ENCODE results near the gene SPDYE5.
"Not testable (repeated sequence)": the region's sequence is repeated elsewhere in the genome, so short reads cannot be mapped to it uniquely, and the experiment has no call there.

DNA sequence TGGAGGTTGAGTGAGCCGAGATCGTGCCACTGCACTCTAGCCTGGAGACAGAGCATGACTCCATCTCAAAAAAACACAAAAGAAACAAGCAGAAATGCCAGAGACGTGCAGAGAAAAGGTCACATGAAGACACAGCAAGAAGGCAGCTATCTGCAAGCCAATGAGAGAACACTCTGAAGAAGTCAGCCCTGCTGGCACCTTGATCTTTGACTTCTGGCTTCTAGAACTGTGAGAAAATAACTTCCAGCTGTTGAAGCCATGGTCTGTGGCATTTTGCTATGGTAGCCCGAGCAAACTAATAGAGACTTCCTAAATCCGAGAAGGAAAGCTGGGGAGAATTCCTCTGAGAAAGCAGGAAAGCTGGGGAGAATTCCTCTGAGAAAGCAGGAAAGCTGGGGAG lies 42.2 kb upstream of the SPDYE5 start:
- TF ChIP-seq, protein P1, sequence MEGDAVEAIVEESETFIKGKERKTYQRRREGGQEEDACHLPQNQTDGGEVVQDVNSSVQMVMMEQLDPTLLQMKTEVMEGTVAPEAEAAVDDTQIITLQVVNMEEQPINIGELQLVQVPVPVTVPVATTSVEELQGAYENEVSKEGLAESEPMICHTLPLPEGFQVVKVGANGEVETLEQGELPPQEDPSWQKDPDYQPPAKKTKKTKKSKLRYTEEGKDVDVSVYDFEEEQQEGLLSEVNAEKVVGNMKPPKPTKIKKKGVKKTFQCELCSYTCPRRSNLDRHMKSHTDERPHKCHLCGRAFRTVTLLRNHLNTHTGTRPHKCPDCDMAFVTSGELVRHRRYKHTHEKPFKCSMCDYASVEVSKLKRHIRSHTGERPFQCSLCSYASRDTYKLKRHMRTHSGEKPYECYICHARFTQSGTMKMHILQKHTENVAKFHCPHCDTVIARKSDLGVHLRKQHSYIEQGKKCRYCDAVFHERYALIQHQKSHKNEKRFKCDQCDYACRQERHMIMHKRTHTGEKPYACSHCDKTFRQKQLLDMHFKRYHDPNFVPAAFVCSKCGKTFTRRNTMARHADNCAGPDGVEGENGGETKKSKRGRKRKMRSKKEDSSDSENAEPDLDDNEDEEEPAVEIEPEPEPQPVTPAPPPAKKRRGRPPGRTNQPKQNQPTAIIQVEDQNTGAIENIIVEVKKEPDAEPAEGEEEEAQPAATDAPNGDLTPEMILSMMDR (conservative IDR thresholded peaks at IDR 0.05; ENCODE audit: low read depth in 2 of 2) = not testable (repeated sequence)
- TF ChIP-seq EZH2phosphoT487 (IDR thresholded peaks at IDR 0.05; ENCODE audit: unreplicated experiment); EZH2 (IDR thresholded peaks at IDR 0.05; ENCODE audit: low read depth, unreplicated experiment); POLR2AphosphoS5 (IDR thresholded peaks at IDR 0.05; ENCODE audit: low read depth): not testable (repeated sequence)
